ENCODE data around the gene DALRD3.

The DALRD3 gene

GRCh38 chr3:48980295-48980694 lies 38.1 kb downstream of the DALRD3 start:
- no peak for DNase-seq (ENCODE audit: low read depth in 3 of 3)

DNA sequence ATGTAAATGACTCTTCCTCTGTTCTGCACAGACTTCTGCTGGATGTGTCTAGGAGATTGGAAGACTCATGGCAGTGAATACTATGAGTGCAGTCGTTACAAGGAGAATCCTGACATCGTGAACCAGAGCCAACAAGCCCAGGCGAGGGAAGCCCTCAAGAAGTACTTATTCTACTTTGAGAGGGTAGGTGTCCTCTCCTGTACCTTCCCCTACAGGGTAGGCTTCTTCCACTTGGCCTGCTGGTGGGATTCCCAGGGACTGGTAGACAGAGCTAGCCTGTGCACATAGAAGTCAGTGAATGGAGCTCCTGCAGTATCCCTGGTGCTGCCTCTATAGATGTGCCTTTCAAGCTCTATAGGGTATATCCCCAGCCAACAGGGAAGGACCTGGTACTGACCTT lies 38.9 kb downstream of the DALRD3 start:
- no peak for DNase-seq (ENCODE audit: low read depth in 3 of 3)

- no peak for DNase-seq (ENCODE audit: low read depth in 3 of 3)
These were observed 44.1 kb downstream of the DALRD3 start for GRCh38 chr3:48974076-48974864.

- no peak for DNase-seq (ENCODE audit: low read depth in 3 of 3)
These were observed 47.8 kb downstream of the DALRD3 start for GRCh38 chr3:48970586-48970985.

- DNase-seq (ENCODE audit: low read depth in 3 of 3): peak in 2 of 3 donors; percentile 9 to 32
These were observed 51.5 kb downstream of the DALRD3 start for GRCh38 chr3:48966876-48967361.

- no peak for DNase-seq (ENCODE audit: low read depth in 3 of 3)
These were observed 52.0 kb downstream of the DALRD3 start for GRCh38 chr3:48966367-48966766.

Data from stimulated activated CD4-positive, alpha-beta T cell treated with anti-CD3 and anti-CD28 coated beads, TNF-alpha, amount 100 ng/mL, for 48 hours (primary cell).